ENCODE data around the gene MLN. TPM values are rescaled to one million over a fixed set of nuclear protein-coding genes. Genes with fewer than 3 reads are reported as not detected.

MLN gene
- total and polyA plus RNA-seq, 2 of the 4 experiments (the other 2 are of a cell fraction), result not detected

- ChIA-PET POLR2A (ENCODE audit: unreplicated experiment) (no interaction called here), CTCF (interaction anchor here (0.6 to 1.6 kb wide), 7 partner anchors 23 to 891 kb away, joined by 3 to 7 read pairs (median 4); partner anchors contain the start of gene UQCC2)
- 0 out of 2 replicates have a peak overlapping the region, but pooled peaks have one; percentile 16 for H4K5ac ChIP-seq (ENCODE audit: low read depth, low read length)
- in situ Hi-C loops (cut with MboI; ENCODE audit: low sequenced_read_pairs) (loop anchor here (10.0 kb wide), 2 partner anchors 184 to 386 kb away; partner anchors contain the start of gene BAK1), intact Hi-C loops (cut with micrococcal nuclease) (no loop called here), dilution Hi-C loops (cut with HindIII; ENCODE audit: low sequenced_read_pairs, unreplicated experiment) (no loop called here)
- peak overlapping the region; percentile 98 for H2BK120ac ChIP-seq (ENCODE audit: low read depth, low read length)
- no TSS peak for BruUV-seq (replicated peaks)
- TF ChIP-seq USF2 (IDR thresholded peaks at IDR 0.05; ENCODE audit: low read depth, low read length) (no peak), NFE2L2 (IDR thresholded peaks at IDR 0.05; ENCODE audit: low read depth, low read length) (no peak), RAD21 (IDR thresholded peaks at IDR 0.05; ENCODE audit: low read length) (peak; percentile 68), SMC3 (IDR thresholded peaks at IDR 0.05; ENCODE audit: low read depth, low read length) (peak; percentile 71), MAZ (IDR thresholded peaks at IDR 0.05; ENCODE audit: borderline replicate concordance, low read depth, low read length) (peak; percentile 61), BHLHE40 (IDR thresholded peaks at IDR 0.05; ENCODE audit: low read depth, low read length) (no peak)
- TF ChIP-seq, protein P1, sequence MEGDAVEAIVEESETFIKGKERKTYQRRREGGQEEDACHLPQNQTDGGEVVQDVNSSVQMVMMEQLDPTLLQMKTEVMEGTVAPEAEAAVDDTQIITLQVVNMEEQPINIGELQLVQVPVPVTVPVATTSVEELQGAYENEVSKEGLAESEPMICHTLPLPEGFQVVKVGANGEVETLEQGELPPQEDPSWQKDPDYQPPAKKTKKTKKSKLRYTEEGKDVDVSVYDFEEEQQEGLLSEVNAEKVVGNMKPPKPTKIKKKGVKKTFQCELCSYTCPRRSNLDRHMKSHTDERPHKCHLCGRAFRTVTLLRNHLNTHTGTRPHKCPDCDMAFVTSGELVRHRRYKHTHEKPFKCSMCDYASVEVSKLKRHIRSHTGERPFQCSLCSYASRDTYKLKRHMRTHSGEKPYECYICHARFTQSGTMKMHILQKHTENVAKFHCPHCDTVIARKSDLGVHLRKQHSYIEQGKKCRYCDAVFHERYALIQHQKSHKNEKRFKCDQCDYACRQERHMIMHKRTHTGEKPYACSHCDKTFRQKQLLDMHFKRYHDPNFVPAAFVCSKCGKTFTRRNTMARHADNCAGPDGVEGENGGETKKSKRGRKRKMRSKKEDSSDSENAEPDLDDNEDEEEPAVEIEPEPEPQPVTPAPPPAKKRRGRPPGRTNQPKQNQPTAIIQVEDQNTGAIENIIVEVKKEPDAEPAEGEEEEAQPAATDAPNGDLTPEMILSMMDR (conservative IDR thresholded peaks at IDR 0.05; ENCODE audit: low read depth, low read length), result peak; percentile 85
- H2BK15ac ChIP-seq (ENCODE audit: low read depth, low read length), result peak overlapping the region; percentile 88; the same call in 2 of the 3 replicates
- H3K18ac ChIP-seq (ENCODE audit: low read depth, low read length), result peak overlapping the region; percentile 50
- peak; percentile 77 for DNase-seq
- peak overlapping the region; percentile 31 for H3K27ac ChIP-seq (ENCODE audit: insufficient read depth, low read length)
- H2AFZ ChIP-seq (replicated peaks; ENCODE audit: low read length, poor library complexity), result peak overlapping the region; percentile 85
- H3K4me2 ChIP-seq (ENCODE audit: low read depth, low read length), result no peak overlapping the region; the same call in 1 of the 2 replicates
- peak overlapping the region; percentile 89 for H2AK5ac ChIP-seq (ENCODE audit: low read depth, low read length)
- H3K14ac ChIP-seq (replicated peaks; ENCODE audit: low read depth, low read length), result peak overlapping the region; percentile 96
- H3K4ac ChIP-seq (ENCODE audit: low read depth, low read length), result peak overlapping the region; percentile 100
- H3K4me1 ChIP-seq (ENCODE audit: control insufficient read depth, insufficient read depth, low read length), result peaks cover 48% of the 10 kb centered on the region
- ATAC-seq (ENCODE audit: low read depth), result peak; percentile 69
- peak overlapping the region; percentile 56 for H2AK9ac ChIP-seq (replicated peaks; ENCODE audit: low read depth, low read length, poor library complexity)
- peaks cover 30% of the 10 kb centered on the region for H3K9me1 ChIP-seq (ENCODE audit: insufficient read depth, low read length)
- no peak overlapping the region for H3K9ac ChIP-seq (ENCODE audit: low read depth, low read length)
- WGBS, 2 experiments (ENCODE audit: extremely low coverage in 2 of 2, insufficient read length in 1 of 2), result 0% methylated on average over 2 of the region's 7 CpGs; no CpG with 5 or more reads in 1 of the 2 experiments
- no peaks in the 10 kb centered on the region for H3K9me3 ChIP-seq (ENCODE audit: control insufficient read depth, insufficient read depth, low read length)
- peaks cover 15% of the 10 kb centered on the region for H3K36me3 ChIP-seq (ENCODE audit: control insufficient read depth, insufficient read depth, low read length)
- peak overlapping the region; percentile 77 for H3K23ac ChIP-seq (ENCODE audit: low read depth, low read length)
- H2BK5ac ChIP-seq (ENCODE audit: low read depth, low read length, poor library complexity, severe bottlenecking), result peak overlapping the region; percentile 98
- H3K4me3 ChIP-seq (ENCODE audit: insufficient read depth, low read depth, low read length), result no peak overlapping the region
- no peak overlapping the region; the same call in 1 of the 2 replicates for H3K56ac ChIP-seq (ENCODE audit: extremely low read depth, insufficient read depth, low read length)
- no peaks in the 10 kb centered on the region for H3K27me3 ChIP-seq (ENCODE audit: control insufficient read depth, insufficient read depth, low read length)
- peaks cover 0 to 22% of the 10 kb centered on the region in 2 experiments; a peak in 2 of 4 replicates for H3K79me1 ChIP-seq (ENCODE audit: low read depth in 1 of 2, low read length in 2 of 2)
- H4K91ac ChIP-seq (ENCODE audit: insufficient read depth, low read depth, low read length), result peak overlapping the region; percentile 98
- H4K20me1 ChIP-seq (ENCODE audit: insufficient read depth, low read length), result 0 out of 2 replicates have a peak, but pooled peaks cover 4% of the 10 kb centered on the region
- peak overlapping the region; percentile 94 for H2BK20ac ChIP-seq (ENCODE audit: low read depth, low read length)
- H4K8ac ChIP-seq (ENCODE audit: low read depth in 2 of 2, low read length in 2 of 2), result peak overlapping the region; percentile 45 to 99; a peak in 3 of 4 replicates
Measured at GRCh38 chr6:33768644-33769120, 35.1 kb downstream of the MLN start.
